HEK293 (cell line): Measurements from ENCODE around the gene SLC7A4.

ENCODE experiments used
- CTCF ChIA-PET: fragments of 350-600 bp; formaldehyde crosslinking; extraction: SDS; loops from one replicate; lab custom pipeline; 2021; ENCODE audit warnings: antibody characterized with exemption; lab: Yijun Ruan, JAX
- POLR2A ChIA-PET: fragments of 300-600 bp; formaldehyde crosslinking; extraction: SDS; loops from one replicate; lab custom pipeline; 2020; ENCODE audit warnings: antibody characterized with exemption, inconsistent platforms; lab: Yijun Ruan, JAX
- H3K27ac ChIP-seq: fragments of 200-500 bp; sonication (Bioruptor generic); 2 replicates; pipeline ENCODE4 v1.5.1; 2014; ENCODE audit warnings: low read depth, low read length, control low read depth, inconsistent platforms; ENCODE audit errors: extremely low read depth
- H3K36me3 ChIP-seq, 2 experiments: fragments of 200-500 bp in 1 of 2; sonication (Bioruptor generic) in 1 of 2; 1 replicate in 1 of 2; 2 replicates in 1 of 2; pipeline ENCODE4 v1.5.1; 2014 to 2017; ENCODE audit warnings: inconsistent platforms in 2 of 2, low read length in 2 of 2; ENCODE audit not compliant: control insufficient read depth in 2 of 2, insufficient read depth in 1 of 2
- H3K4me1 ChIP-seq: fragments of 200-500 bp; sonication (Bioruptor generic); 2 replicates; pipeline ENCODE4 v1.5.1; 2014; ENCODE audit warnings: mild to moderate bottlenecking, low read length, inconsistent platforms; ENCODE audit not compliant: control insufficient read depth, insufficient read depth
- H3K4me3 ChIP-seq: 2 replicates; pipeline ENCODE4 v1.5.1; 2011; ENCODE audit warnings: low read depth, mild to moderate bottlenecking, control low read depth, low read length, moderate library complexity
- H3K9me3 ChIP-seq: fragments of 200-500 bp; sonication (Bioruptor generic); 2 replicates; pipeline ENCODE4 v1.5.1; 2014; ENCODE audit warnings: low read depth, low read length, inconsistent platforms; ENCODE audit not compliant: control insufficient read depth, insufficient read depth
- BCL11B ChIP-seq: fragments of 450-650 bp; formaldehyde crosslinking; IDR thresholded peaks from 2 replicates; pipeline ENCODE4 v1.5.1; 2016; ENCODE audit warnings: low read depth, missing biosample characterization, missing genetic modification characterization
- GLIS2 ChIP-seq: fragments of 450-650 bp; formaldehyde crosslinking; IDR thresholded peaks from 2 replicates; pipeline ENCODE4 v1.5.1; 2016; ENCODE audit warnings: missing biosample characterization, missing genetic modification characterization
- HIC1 ChIP-seq: fragments of 450-650 bp; formaldehyde crosslinking; IDR thresholded peaks from 2 replicates; pipeline ENCODE4 v1.5.1; 2016; ENCODE audit warnings: missing biosample characterization, missing genetic modification characterization
- KLF17 ChIP-seq: fragments of 450-650 bp; formaldehyde crosslinking; IDR thresholded peaks from 2 replicates; pipeline ENCODE4 v1.5.1; 2016; ENCODE audit warnings: missing biosample characterization, missing genetic modification characterization
- PRDM10 ChIP-seq: fragments of 450-650 bp; formaldehyde crosslinking; IDR thresholded peaks from 2 replicates; pipeline ENCODE4 v1.5.1; 2016; ENCODE audit warnings: missing biosample characterization, missing genetic modification characterization
- PRDM6 ChIP-seq: fragments of 450-650 bp; formaldehyde crosslinking; IDR thresholded peaks from 2 replicates; pipeline ENCODE4 v1.5.1; 2017; ENCODE audit warnings: missing biosample characterization, missing genetic modification characterization
- ZBTB21 ChIP-seq: fragments of 450-650 bp; formaldehyde crosslinking; IDR thresholded peaks from 2 replicates; pipeline ENCODE4 v1.5.1; 2017; ENCODE audit warnings: missing biosample characterization, missing genetic modification characterization
- ZFP3 ChIP-seq: fragments of 450-650 bp; formaldehyde crosslinking; IDR thresholded peaks from 2 replicates; pipeline ENCODE4 v1.5.1; 2016; ENCODE audit warnings: low read depth, missing biosample characterization, missing genetic modification characterization
- ZNF112 ChIP-seq: fragments of 450-650 bp; formaldehyde crosslinking; IDR thresholded peaks from 2 replicates; pipeline ENCODE4 v1.5.0; 2017; ENCODE audit warnings: missing biosample characterization, missing genetic modification characterization
- ZNF202 ChIP-seq: fragments of 450-650 bp; formaldehyde crosslinking; IDR thresholded peaks from 2 replicates; pipeline ENCODE4 v1.5.1; 2016; ENCODE audit warnings: missing biosample characterization, missing genetic modification characterization, borderline replicate concordance
- ZNF335 ChIP-seq: fragments of 450-650 bp; formaldehyde crosslinking; conservative IDR thresholded peaks from 2 replicates; pipeline ENCODE4 v1.5.1; 2016; ENCODE audit warnings: missing biosample characterization, missing genetic modification characterization
- ZNF549 ChIP-seq: fragments of 450-650 bp; IDR thresholded peaks from 2 replicates; pipeline ENCODE4 v1.5.1; 2018; ENCODE audit warnings: missing biosample characterization, missing genetic modification characterization, mild to moderate bottlenecking, inconsistent platforms, moderate library complexity
- ZNF624 ChIP-seq: fragments of 450-650 bp; formaldehyde crosslinking; IDR thresholded peaks from 2 replicates; pipeline ENCODE4 v1.5.1; 2017; ENCODE audit warnings: missing biosample characterization, missing genetic modification characterization
- ZNF626 ChIP-seq: fragments of 450-650 bp; sonication (Bioruptor Pico); formaldehyde crosslinking; IDR thresholded peaks from 2 replicates; pipeline ENCODE4 v1.5.1; 2018; ENCODE audit warnings: missing biosample characterization, missing genetic modification characterization, inconsistent platforms
- ZNF768 ChIP-seq: fragments of 450-650 bp; formaldehyde crosslinking; IDR thresholded peaks from 2 replicates; pipeline ENCODE4 v1.5.1; 2018; ENCODE audit warnings: missing biosample characterization, mild to moderate bottlenecking, missing genetic modification characterization

Gene SLC7A4

GRCh38 chr22:20982563-20982882, 49.8 kb downstream of the SLC7A4 start:
- H3K4me3 ChIP-seq, result peak overlapping the region; percentile 78

More at GRCh38 chr22:20982563-20982882, 49.8 kb downstream of the SLC7A4 start:
- TF ChIP-seq ZNF768 (tag by site-specific recombination), result no peak
- no peak for TF ChIP-seq ZNF626
- no peak for TF ChIP-seq ZFP3
- TF ChIP-seq PRDM6 (tag by site-specific recombination), result no peak
- no peak for TF ChIP-seq ZBTB21 (tag by site-specific recombination)
- TF ChIP-seq ZNF549 (tag by site-specific recombination), result no peak
- 0 out of 2 replicates have a peak, but pooled peaks have one; percentile 45 for TF ChIP-seq ZNF335
- no peak for TF ChIP-seq KLF17 (tag by site-specific recombination)
- no peak for TF ChIP-seq ZNF624 (tag by site-specific recombination)
- no peak for TF ChIP-seq ZNF202 (tag by site-specific recombination)
- peak; percentile 1; the same call in 1 of the 2 replicates for TF ChIP-seq BCL11B (tag by site-specific recombination)
- no peak for TF ChIP-seq PRDM10
- no peak for TF ChIP-seq ZNF112 (tag by site-specific recombination)
- no peak for TF ChIP-seq GLIS2 (tag by site-specific recombination)
- no peak for TF ChIP-seq HIC1 (tag by site-specific recombination)
- POLR2A ChIA-PET, result interaction anchor here (0.6 to 3.7 kb wide), 41 partner anchors 9 to 205 kb away, joined by 3 to 80 read pairs (median 4); partner anchors contain the start of genes AIFM3, CRKL, P2RX6 and THAP7
- Histone ChIP-seq H3K36me3 (peaks cover 4 to 38% of the 10 kb centered on the region in 2 experiments; a peak in 2 of 3 replicates), H3K9me3 (no peaks in the 10 kb centered on the region), H3K27ac (peak overlapping the region; percentile 62; the same call in 1 of the 2 replicates), H3K4me1 (no peaks in the 10 kb centered on the region)
- CTCF ChIA-PET, result interaction anchor here (0.6 to 3.2 kb wide), 12 partner anchors 8 to 208 kb away, joined by 3 to 14 read pairs (median 4); partner anchors contain the start of gene AIFM3
